Measurements from ENCODE around the gene TRIM45. TPM values are rescaled to one million over a fixed set of nuclear protein-coding genes. Genes with fewer than 3 reads are reported as not detected.

Gene TRIM45
- total and polyA plus RNA-seq, 2 donors (not counting 1 experiment from before 2014, with no cell fraction given) = 0.64 to 2.5 TPM

DNA sequence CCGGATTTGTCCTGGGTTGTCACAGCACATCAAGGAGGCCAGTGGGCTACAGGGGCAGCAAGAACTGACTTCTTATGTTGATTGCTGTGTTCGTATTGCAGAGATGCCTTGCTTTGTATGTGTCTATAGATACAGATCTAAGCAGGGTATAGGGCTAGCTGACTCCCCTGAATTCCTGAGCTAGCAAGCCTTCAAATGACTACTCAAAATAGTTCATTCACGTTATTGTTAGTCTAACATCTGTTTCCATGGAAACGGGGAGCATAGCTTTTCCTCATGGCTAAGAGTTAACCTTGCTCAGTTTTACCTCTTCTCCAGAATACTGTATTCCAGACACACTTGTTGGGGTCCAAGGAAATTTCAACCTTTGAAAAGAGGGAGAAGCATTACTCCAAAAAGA lies 24.1 kb downstream of the TRIM45 start:
- H3K4me1 Mint-ChIP-seq = peaks cover 3% of the 10 kb centered on the region

DNA sequence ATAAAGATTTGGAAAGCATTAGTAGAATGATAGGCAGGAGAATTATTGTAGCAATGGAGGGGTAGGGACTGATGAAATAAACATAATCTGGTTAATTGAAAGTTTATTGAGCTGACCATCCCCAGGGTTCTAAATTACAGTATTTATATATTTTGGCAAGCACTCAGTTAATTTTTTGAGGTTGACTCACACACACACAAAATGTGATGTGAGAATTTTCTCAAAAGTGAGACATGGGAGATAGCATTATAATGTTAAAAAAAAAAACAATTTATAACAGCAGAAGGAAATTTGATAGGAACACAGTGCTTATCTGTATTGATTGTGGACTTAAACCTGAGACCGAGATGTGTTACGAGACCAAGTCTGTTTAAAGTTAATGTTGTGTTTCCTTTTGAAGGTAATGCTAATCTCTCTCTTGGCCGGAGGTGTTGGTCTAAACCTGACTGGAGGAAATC lies 24.6 kb downstream of the TRIM45 start:
- ChIA-PET POLR2A (no interaction called here), CTCF (no interaction called here)
- no peaks in the 10 kb centered on the region for H3K9me3 Mint-ChIP-seq (ENCODE audit: insufficient read depth)
- Histone ChIP-seq H3K9ac (ENCODE audit: low read length) (no peak overlapping the region), H3K9me3 (ENCODE audit: control extremely low read depth in 1 of 3, control insufficient read depth in 2 of 3, insufficient read depth in 1 of 3, low read length in 2 of 3) (no peaks in the 10 kb centered on the region), H2AFZ (ENCODE audit: insufficient read depth, low read depth, low read length, poor library complexity, severe bottlenecking) (no peak overlapping the region), H4K20me1 (ENCODE audit: control insufficient read depth, insufficient read depth, low read length, poor library complexity, severe bottlenecking) (no peaks in the 10 kb centered on the region), H3K4me1 (ENCODE audit: control insufficient read depth in 2 of 2, insufficient read depth in 2 of 2, low read length in 2 of 2) (peaks cover 0 to 2% of the 10 kb centered on the region in 2 donors), H3K4me3 (ENCODE audit: control extremely low read depth in 1 of 5, extremely low read depth in 1 of 5, insufficient read depth in 1 of 5, low read depth in 2 of 5, low read length in 4 of 5) (no peak overlapping the region), H3K36me3 (replicated peaks in 1 of 2; ENCODE audit: control extremely low read depth in 1 of 2, control insufficient read depth in 1 of 2, extremely low read depth in 1 of 2, insufficient read depth in 2 of 2, low read length in 1 of 2) (peaks cover 2 to 58% of the 10 kb centered on the region in 2 experiments), H3K4me2 (replicated peaks; ENCODE audit: low read depth, low read length, poor library complexity, severe bottlenecking) (no peak overlapping the region), H3K27ac (ENCODE audit: low read length in 2 of 2) (no peak overlapping the region), H3K27me3 (replicated peaks in 1 of 4; ENCODE audit: control extremely low read depth in 1 of 4, control insufficient read depth in 3 of 4, insufficient read depth in 4 of 4, low read length in 3 of 4) (no peaks in the 10 kb centered on the region), H3K79me2 (ENCODE audit: control insufficient read depth, insufficient read depth, low read length) (no peaks in the 10 kb centered on the region)
- no peak for ATAC-seq (ENCODE audit: low read depth)
- no peak for TF ChIP-seq EZH2 (IDR thresholded peaks at IDR 0.05; ENCODE audit: borderline replicate concordance, insufficient read depth, low read depth, low read length, poor library complexity, severe bottlenecking)
- TF ChIP-seq, protein P1, sequence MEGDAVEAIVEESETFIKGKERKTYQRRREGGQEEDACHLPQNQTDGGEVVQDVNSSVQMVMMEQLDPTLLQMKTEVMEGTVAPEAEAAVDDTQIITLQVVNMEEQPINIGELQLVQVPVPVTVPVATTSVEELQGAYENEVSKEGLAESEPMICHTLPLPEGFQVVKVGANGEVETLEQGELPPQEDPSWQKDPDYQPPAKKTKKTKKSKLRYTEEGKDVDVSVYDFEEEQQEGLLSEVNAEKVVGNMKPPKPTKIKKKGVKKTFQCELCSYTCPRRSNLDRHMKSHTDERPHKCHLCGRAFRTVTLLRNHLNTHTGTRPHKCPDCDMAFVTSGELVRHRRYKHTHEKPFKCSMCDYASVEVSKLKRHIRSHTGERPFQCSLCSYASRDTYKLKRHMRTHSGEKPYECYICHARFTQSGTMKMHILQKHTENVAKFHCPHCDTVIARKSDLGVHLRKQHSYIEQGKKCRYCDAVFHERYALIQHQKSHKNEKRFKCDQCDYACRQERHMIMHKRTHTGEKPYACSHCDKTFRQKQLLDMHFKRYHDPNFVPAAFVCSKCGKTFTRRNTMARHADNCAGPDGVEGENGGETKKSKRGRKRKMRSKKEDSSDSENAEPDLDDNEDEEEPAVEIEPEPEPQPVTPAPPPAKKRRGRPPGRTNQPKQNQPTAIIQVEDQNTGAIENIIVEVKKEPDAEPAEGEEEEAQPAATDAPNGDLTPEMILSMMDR (IDR thresholded peaks at IDR 0.05) = no peak
- 94% methylated on average over 3 of the region's 3 CpGs for WGBS (ENCODE audit: insufficient coverage)
- no peak overlapping the region for H3K27ac Mint-ChIP-seq
- peaks cover 3% of the 10 kb centered on the region for H3K4me1 Mint-ChIP-seq
- no peaks in the 10 kb centered on the region for H3K27me3 Mint-ChIP-seq
- H3K4me3 Mint-ChIP-seq = no peak overlapping the region
- no peak for DNase-seq
- intact Hi-C loops (cut with micrococcal nuclease) = no loop called here

More for the DNA sequence above, 24.1 kb downstream of the TRIM45 start:
- Histone ChIP-seq H3K4me3 (ENCODE audit: control extremely low read depth in 1 of 5, extremely low read depth in 1 of 5, insufficient read depth in 1 of 5, low read depth in 2 of 5, low read length in 4 of 5) (no peak overlapping the region), H3K9ac (ENCODE audit: low read length) (no peak overlapping the region), H3K27ac (ENCODE audit: low read length in 2 of 2) (no peak overlapping the region), H3K4me1 (ENCODE audit: control insufficient read depth in 2 of 2, insufficient read depth in 2 of 2, low read length in 2 of 2) (peaks cover 0 to 2% of the 10 kb centered on the region in 2 donors), H3K4me2 (replicated peaks; ENCODE audit: low read depth, low read length, poor library complexity, severe bottlenecking) (no peak overlapping the region), H3K27me3 (replicated peaks in 1 of 4; ENCODE audit: control extremely low read depth in 1 of 4, control insufficient read depth in 3 of 4, insufficient read depth in 4 of 4, low read length in 3 of 4) (no peaks in the 10 kb centered on the region), H3K9me3 (ENCODE audit: control extremely low read depth in 1 of 3, control insufficient read depth in 2 of 3, insufficient read depth in 1 of 3, low read length in 2 of 3) (no peaks in the 10 kb centered on the region), H2AFZ (ENCODE audit: insufficient read depth, low read depth, low read length, poor library complexity, severe bottlenecking) (no peak overlapping the region), H4K20me1 (ENCODE audit: control insufficient read depth, insufficient read depth, low read length, poor library complexity, severe bottlenecking) (no peaks in the 10 kb centered on the region), H3K79me2 (ENCODE audit: control insufficient read depth, insufficient read depth, low read length) (no peaks in the 10 kb centered on the region), H3K36me3 (replicated peaks in 1 of 2; ENCODE audit: control extremely low read depth in 1 of 2, control insufficient read depth in 1 of 2, extremely low read depth in 1 of 2, insufficient read depth in 2 of 2, low read length in 1 of 2) (peaks cover 2 to 59% of the 10 kb centered on the region in 2 experiments)
- no peak for ATAC-seq (ENCODE audit: low read depth)
- H3K4me3 Mint-ChIP-seq = no peak overlapping the region
- no peak for DNase-seq
- 100% methylated on average over 1 of the region's 4 CpGs for WGBS (ENCODE audit: insufficient coverage)
- TF ChIP-seq, protein P1 (IDR thresholded peaks at IDR 0.05) = no peak
- no peak for TF ChIP-seq EZH2 (IDR thresholded peaks at IDR 0.05; ENCODE audit: borderline replicate concordance, insufficient read depth, low read depth, low read length, poor library complexity, severe bottlenecking)
- H3K27ac Mint-ChIP-seq = no peak overlapping the region
- no peaks in the 10 kb centered on the region for H3K27me3 Mint-ChIP-seq
- no peaks in the 10 kb centered on the region for H3K9me3 Mint-ChIP-seq (ENCODE audit: insufficient read depth)
- ChIA-PET POLR2A (no interaction called here), CTCF (no interaction called here)
- intact Hi-C loops (cut with micrococcal nuclease) = no loop called here
